Activated CD4-positive, alpha-beta T cell treated with anti-CD3 and anti-CD28 coated beads for 1 hour (primary cell): ENCODE data around the gene ATP8A2.
"Not testable (repeated sequence)": the region's sequence is repeated elsewhere in the genome, so short reads cannot be mapped to it uniquely, and the experiment has no call there.

ENCODE experiments used
- DNase-seq: peaks from one replicate; pipeline ENCODE4 v3.0.0-alpha.2; 2020

Gene ATP8A2

DNA sequence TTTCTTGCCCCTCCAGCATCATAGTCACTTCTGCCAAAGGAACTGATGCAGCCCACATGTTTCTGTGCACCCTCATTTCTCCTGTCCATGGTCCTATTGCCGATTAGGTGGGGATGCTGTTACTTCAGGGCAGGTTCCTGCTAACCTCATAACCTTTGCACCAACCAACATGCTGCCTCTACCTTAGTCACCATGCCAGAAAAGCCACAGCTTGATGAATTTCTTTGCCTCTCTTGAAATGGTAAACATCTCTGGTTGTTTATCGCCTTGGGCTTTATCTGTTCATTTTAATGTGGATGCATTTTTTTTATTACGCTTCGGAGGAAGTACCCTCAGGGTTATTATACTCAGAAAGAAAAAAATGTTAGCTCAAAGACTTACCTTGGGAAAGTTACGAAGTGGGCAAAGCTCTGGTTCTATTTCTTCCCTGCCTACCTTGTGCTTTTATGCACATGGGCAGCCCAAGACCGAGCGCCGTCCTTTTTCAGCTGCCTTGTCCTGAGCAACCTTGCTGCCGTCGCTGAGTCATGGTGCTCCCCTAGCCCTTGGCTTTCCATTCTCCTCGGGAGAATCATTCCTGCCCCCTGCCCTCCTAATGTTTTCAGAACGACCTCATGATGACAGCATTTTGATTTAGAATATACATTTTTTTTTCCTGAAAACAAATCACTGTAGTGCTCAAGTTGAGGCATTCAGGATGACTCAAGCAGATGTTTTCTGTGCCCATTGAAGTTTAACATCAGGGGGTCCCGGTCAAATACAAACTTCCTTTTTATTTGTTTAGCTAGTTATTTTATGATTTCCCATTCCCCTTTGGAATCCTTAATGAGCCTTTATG is 400.1 kb downstream of the ATP8A2 start:
- no peak for DNase-seq

DNA sequence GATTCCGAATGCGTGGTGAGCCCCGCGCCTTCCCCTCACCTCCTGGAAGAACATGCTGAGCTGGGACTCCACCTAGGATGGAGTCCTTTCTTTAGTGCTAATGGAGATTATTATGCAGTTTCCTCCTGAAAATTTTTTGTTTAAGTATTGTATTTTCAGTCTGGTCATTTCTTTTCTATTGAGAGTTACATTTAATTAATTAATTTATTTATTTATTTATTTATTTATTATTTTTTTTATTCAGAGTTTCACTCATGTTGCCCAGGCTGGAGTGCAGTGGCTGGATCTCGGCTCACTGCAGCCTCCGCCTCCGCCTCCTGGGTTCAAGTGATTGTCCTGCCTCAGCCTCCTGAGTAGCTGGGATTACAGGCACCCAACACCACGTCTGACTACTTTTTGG is 400.8 kb downstream of the ATP8A2 start:
- not testable (repeated sequence) for DNase-seq

DNA sequence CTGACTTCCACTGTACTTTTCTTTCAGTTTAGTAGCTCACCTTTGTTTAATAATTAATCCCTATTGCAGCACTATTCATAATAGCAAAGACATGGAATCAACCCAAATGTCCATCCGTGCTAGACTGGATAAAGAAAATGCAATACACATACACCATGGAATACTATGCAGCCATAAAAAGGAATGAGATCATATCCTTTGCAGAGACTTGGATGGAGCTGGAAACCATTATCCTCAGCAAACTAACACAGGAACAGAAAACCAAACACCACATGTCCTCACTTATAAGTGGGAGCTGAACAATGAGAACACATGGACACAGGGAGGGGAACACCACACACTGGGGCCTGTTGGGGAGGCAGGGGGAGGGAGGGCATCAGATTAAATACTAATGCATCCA is 402.3 kb downstream of the ATP8A2 start:
- not testable (repeated sequence) for DNase-seq

DNA sequence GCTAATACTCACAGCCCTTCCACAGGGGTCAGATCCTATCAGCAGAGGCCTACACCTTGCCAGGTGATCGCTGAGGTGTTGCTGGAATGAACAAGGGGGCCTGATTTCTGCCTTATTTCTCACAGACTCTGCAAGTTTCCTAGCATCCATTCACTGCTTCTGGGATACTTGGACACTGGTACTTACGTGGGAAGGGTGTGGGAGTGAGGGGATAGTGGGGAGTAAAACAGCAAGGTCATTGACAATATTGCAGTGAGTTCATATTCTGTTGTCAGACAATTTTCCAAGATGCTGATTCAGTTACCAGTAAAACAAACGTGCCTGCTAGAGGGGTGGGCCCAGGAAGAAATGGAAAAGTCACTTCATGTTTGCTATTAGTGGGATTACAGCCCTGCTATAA is 403.5 kb downstream of the ATP8A2 start:
- DNase-seq = no peak

DNA sequence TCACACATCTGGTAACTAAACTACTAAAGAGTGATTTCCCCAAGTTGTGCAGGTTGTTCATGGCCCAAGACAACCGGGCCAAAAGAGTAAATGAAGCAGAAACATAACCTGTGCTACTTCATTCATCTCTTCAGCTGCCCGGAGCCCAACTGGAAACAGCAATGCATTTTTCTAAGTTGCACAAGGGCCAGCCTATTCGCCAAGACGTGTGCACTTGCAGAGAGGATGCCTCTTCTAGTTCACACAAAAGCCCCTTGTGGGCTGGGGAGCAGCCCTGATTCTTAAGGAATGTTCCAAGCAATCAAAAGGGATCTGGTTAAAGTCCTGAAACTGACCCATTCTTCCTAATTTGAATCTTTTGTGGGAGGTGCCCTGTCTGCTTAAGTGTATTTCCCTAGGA is 404.2 kb downstream of the ATP8A2 start:
- DNase-seq = no peak

GRCh38 chr13:25776722-25777121 is 404.9 kb downstream of the ATP8A2 start:
- no peak for DNase-seq

- DNase-seq = no peak
These were observed 405.7 kb downstream of the ATP8A2 start for GRCh38 chr13:25777509-25777908.

DNA sequence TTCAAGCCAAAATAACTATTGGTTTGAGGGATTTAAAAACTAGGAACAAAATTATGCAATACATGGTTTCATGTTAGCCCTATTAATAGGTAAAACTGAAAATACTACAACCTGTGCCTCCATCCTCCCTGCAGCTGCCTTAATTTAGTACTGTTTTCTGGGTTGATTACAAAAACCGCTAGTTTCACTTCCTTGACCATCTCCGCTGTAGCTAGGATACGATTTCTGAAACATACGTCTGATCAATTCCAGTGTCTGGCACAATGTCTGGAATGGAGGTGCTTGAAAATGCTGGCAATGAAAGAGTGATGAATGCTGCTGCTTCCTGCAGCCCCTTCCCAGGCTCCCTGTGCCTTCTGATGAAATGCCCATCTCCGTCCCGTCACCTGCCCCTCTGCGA is 406.6 kb downstream of the ATP8A2 start:
- no peak for DNase-seq

- no peak for DNase-seq
These were observed 407.1 kb downstream of the ATP8A2 start for GRCh38 chr13:25778808-25779305.

GRCh38 chr13:25783076-25783475 is 411.3 kb downstream of the ATP8A2 start:
- DNase-seq = no peak

DNA sequence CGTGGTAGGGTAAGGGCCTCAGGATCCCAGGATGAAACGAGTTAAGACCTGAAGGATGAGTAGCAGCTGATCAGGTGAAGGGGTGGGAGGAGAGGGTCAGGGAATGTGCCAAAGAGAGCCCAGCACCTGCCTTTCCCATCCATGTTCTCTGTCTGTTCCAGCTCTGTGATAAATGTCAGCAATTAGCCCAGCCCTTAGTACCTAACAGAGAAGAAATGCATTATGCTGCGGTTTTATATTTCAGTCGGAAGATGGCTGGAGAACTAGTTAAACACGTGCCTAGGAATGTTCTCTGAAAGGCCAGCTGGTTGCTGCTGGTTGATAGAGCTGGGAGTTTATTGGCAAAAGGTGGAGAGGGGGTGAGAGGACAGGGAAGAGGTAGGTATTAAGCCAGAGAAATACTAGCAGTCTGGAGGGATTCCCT is 411.8 kb downstream of the ATP8A2 start:
- no peak for DNase-seq

- DNase-seq = no peak
These were observed 412.3 kb downstream of the ATP8A2 start for GRCh38 chr13:25784119-25784518.

DNA sequence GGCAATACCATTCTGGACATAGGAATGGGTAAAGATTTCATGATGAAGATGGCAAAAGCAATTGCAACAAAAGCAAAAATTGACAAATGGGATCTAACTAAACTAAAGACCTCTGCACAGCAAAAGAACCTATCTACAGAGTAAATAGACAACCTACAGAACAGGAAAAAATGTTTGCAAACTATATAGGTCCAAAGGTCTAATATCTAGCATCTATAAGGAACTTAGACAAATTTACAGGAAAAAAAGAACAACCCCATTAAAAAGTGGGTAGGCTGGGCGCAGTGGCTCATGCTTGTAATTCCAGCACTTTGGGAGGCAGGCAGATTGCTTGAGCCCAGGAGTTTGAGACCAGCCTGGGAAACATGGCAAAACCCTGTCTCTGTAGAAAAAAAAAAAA is 418.4 kb downstream of the ATP8A2 start:
- DNase-seq = not testable (repeated sequence)

GRCh38 chr13:25795277-25795676 is 423.5 kb downstream of the ATP8A2 start:
- no peak for DNase-seq

- no peak for DNase-seq
These were observed 424.7 kb downstream of the ATP8A2 start for GRCh38 chr13:25796474-25796873.

- DNase-seq = no peak
These were observed 427.2 kb downstream of the ATP8A2 start for GRCh38 chr13:25798998-25799397.

GRCh38 chr13:25800523-25800922 is 428.7 kb downstream of the ATP8A2 start:
- DNase-seq = no peak

- DNase-seq = no peak
These were observed 430.8 kb downstream of the ATP8A2 start for GRCh38 chr13:25802579-25802978.

DNA sequence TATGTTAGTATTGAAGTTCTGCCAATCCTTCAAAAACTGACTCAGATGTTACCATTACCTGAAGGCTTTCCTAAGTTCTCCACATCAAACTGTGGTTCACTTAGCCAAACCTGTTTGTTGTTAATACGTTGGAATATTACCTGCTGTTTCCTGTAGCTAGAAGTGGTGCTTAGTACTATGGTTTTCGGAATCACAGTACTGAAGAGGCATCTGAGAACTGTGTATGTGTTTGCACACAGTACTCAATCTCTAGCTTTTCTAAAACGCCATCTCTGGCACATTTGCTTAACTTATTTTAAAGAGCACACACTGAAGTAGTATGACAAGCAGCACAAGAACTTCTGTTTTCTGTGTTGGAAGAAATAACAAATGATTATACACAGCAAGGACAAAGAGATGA is 431.9 kb downstream of the ATP8A2 start:
- no peak for DNase-seq

- DNase-seq = no peak
These were observed 434.6 kb downstream of the ATP8A2 start for GRCh38 chr13:25806264-25806974.

DNA sequence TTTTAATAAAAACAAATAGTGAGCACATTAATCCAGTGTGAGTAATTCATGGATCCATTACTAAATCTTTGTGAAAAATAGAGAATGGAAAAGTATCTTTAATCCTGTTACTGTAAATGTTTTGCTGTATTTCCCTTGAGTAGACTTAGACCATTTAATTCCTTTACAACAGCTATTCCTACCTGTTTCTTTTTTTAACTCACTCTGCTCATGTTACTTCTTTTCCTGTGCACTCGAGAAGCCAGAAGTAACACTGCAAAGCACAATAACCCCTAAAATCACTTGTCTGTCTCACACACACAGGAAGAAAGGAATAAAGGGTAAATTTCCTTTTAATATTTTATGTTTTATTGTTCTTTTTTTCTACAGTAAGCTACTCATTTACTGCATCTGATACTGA is 435.8 kb downstream of the ATP8A2 start:
- no peak for DNase-seq

DNA sequence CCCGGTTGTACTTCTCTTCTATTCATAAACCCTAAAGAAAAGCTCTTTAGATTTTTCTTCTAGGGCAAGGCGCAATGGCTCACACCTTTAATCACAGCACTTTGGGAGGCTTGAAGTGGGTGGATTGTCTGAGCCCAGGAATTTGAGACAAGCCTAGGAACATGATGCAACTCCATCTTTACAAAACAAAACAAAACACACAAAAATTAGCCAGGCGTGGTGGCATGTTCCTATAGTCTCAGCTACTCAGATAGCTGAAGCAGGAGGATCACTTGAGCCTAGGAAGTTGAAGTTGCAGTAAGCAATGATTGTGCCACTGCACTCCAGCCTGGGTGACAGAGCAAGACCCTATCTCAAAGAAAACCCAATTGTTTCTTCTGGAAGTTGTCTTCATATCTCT is 439.7 kb downstream of the ATP8A2 start:
- no peak for DNase-seq

GRCh38 chr13:25816239-25816638 is 444.5 kb downstream of the ATP8A2 start:
- DNase-seq = no peak

DNA sequence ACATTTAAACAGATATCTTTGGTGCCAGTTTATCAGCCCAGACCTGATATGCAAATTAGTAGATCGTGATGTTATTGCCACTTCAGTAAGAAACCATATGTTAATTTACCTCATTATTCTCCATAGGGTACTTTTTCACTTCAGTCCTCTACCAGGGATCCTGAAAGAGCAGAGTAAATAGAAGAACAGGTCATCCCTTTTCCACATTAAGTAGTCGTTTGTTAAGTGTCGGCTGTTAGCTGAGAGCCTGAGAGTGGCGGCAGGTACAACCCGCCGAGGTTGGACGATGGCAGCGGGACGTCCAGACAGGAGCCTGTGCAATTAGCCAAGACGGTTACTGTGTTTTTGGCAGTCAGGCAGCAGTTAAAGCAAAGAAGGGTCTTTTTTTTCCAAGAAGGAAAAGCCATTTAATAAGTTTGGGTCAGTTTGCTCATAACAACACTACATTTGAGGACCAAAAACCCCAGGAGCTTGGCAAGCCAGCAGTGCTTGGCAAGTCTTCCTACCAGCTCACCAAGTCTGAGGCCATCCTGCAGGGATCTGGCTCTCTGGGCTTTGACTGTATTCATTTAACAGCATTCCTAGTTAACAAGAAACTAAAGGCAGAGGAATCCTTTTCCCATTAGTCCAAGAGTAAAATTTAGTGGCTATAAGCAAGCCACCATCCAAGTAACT is 448.2 kb downstream of the ATP8A2 start:
- no peak for DNase-seq
